Activated CD4-positive, CD25-positive, alpha-beta regulatory T cell treated with anti-CD3 and anti-CD28 coated beads, Interleukin-2, amount 50 U/mL, for 24 hours (primary cell): ENCODE measurements around the gene SAE1.
"Not testable (repeated sequence)": the region's sequence is repeated elsewhere in the genome, so short reads cannot be mapped to it uniquely, and the experiment has no call there.

ENCODE experiments used
- ATAC-seq, 2 donors: fragments of 150-1000 bp; cut with Tn5 transposase; one replicate each; pipeline ENCODE4 v1.10.0; 2021; ENCODE audit warnings: mild to moderate bottlenecking in 1 of 2, moderate library complexity in 1 of 2

The SAE1 gene

DNA sequence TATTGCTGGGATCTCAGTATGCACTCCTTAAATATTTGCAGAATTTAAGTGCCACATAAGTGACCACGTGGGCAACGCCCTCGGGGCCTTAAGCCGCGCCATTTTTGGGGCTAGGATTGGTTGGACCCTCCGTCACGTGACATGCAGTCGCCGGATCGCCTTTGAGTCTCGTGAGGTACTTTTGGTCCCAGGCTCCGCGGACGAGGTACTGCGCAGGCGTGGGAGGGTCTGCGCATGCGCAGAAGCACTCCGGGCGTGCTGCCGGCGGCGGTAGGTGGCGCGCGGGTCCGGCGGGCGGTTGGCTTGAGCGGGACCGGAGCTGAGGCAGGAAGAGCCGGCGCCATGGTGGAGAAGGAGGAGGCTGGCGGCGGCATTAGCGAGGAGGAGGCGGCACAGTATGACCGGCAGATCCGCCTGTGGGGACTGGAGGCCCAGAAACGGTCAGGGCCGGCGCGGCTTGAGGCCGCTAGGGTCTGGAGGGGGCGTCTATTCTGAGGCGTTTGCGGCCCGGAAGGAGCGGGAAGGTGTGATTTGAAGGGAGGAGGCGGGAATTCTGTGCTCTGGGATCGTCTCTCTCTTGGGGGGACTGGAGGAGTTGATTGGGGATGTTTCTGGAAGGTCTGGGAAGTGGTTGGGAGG, at the start of gene SAE1:
TSS of gene SAE1 (plus strand) at position 247 of the 639 bp plus-strand sequence. CDS start at position 343, 96 bp downstream.
- peak; percentile 88 for ATAC-seq

DNA sequence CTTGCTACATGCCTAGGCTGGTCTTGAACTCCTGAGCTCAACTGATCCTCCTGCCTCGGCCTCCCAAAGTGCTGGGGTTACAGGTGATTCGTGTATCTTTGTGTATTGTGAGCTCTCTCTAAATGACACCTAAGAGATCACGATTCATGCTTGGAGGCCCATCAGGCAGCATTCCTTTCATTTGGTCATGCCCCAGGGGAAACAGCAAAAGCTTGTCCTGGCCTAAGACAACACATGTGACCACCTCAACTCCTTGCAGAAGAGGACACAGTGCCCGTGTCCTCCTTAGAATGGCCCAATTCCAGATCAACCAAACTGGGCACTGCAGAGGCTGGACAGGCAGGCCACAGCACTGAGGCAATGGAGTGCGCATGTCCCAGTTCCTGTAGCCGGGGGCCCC, 49.5 kb upstream of the SAE1 start:
- ATAC-seq, result no peak

DNA sequence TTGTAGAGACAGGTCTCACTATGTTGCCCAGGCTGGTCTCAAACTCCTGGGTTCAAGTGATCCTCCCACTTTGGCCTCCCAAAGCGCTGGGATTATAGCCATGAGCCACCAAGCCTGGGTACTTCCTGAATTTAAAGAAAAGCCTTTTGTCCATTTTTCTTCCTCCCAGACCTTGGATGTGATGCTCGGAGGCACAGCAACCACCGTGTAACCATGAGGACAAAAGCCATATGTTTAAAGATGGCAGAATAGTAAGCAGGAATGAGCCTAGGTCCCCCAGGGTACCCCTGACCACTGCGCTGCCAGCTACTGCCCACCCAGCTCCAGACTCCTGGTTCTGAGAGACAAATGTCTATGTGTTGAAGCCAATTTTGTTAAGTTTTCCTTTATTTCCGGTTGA, 48.1 kb upstream of the SAE1 start:
- ATAC-seq, result no peak

DNA sequence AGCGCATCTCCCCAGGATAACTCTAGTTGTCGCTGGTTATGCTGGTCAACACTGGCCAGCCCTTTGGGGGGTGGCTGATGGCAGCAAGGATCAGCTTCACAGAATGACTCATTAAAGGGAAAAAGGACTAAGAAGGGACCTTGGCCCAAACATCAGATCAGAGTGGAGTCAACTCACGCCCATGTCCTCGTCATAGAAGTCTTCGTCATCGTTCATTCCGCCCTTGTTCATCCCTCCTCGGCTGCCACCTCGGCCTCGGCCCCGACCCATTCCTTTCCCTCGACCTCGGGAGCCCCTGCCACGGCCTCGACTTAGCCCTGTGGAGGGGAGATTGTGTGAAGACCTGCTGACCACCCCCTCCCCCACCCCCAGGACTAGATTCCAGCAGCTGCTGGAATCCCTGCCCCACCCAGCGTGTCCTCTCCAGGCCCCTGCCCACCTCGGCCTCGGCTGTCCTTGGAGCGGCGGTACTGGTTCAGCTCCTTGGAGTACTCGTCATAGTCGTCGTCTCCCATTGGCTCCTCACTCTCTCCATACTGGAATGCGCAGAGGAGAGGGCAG, 45.7 kb upstream of the SAE1 start:
- no peak for ATAC-seq

DNA sequence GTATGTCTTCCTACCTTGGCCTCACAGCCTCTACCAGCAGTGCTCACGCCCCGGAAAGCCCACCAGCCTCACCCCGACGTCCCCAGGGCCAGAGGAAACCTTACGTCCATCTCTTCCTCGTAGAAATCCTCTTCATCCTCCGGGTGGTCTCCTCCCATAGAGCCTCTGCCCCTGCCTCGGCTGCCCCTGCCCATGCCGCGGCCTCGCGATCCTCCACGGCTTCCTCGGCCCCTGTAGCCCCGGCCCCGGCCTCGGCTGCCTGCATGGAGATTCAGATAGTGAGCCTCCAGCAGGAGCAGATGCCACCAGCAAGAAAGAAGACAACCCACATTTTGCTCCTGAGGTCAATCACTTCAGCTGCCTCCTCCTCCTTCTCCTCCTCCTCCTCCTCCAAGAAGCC, 44.4 kb upstream of the SAE1 start:
- ATAC-seq, result no peak

DNA sequence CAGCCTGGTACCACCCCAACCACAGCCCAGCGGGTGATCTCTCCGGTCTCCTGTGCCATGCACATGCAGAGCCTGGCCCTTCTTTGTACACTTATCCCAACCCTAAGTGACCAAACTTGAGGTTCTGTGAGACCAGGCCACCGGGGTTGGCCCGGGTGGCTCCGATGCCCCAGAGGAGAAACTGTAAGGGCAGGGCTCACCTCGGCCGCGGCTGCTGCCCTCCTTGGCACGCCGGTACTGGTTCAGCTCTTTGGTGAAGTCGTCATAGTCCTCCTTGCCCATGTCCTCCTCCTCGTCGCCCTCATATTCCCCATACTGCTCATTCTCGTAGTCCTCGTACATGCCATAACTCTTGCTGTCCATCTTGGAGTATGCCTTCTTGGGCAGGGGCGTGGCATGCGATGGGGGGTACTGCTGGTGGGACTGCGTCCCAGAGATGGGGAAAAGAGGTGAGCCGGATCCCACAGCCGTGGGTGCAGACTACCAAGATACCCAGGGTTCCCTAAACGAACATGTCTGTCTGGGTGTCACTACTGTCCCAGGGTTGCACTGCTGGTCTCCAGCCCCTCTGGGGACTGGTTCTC, 40.8 kb upstream of the SAE1 start:
- ATAC-seq, result no peak

DNA sequence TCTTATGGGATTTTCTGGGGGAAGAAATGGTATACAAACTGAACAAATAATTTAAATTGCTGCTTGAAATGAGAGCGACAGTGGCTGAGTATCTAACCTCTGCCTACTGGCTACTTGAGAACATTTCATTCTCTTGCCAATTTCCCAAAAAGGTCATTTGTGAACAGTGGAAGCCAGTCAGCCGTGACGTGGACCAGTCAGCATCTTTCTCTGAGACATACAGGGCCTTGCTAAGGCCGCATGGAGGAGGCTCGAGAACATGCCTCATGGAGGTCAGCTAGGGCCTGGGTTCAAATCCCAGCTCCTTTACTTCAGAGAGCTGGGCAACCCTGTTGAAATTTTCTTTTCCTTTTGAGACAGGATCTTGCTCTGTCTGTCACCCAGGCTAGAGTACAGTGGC, 37.4 kb upstream of the SAE1 start:
- ATAC-seq, result no peak

DNA sequence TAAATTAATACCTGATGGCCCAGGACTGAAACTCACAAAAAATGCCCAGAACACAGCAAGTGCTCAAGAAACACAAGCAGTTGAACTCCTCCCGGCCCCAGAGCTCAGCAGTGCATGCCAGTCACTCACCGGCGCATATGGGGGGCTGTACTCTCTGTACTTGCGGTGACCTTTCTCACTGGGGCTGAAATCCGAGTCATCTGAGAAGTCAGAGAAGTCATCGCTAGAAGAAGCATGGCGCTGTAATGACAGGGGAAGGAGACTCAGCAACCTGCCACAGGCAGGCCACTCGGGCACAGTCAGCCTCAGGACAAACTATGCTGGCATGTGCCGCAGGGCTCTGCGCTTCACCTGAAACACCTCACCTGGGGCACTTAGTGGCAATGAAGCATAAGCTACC, 36.8 kb upstream of the SAE1 start:
- peak; percentile 82 to 86 for ATAC-seq

DNA sequence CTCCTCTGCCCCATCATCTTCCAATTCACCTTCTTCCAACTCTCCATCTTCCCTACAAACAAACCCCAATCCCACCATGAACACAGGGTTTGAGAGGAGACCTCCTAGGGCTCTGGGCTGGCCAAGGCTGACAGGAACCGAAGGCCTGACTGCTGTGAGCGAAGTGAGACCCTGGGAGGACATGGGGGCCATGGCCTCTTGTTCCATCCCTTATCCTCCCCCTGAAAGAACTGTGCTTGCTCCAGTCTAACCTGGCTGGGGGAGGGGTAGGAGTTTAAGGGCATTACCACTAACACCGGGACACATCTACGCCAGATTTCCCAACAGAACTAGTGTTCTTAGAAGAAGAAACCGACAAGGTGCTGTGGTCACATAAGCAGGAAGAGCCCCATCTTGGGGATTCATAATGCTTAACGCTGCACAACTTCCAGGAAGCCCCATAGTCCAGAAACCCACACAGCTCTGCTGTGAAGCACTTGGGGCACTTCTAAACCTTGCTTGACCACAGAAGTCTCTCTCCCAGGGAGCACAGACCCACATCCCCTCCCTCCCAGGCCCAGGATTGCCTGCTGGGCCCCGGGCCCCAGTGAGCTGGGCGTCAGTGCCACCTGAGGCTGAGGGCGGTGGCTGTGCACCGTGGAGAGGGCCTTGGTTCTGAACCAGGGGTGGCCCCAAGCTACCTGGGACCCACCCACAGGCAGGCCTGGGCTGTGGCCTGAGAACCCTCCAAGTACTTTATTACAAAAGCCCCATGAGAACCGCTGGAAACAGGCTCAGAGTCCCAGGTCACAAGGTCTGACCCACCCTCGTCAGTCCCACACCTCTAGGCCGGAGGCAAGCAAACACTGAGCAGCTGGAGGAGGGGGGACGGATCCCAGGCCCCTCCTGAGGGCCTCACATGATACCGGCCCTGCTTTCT, 35.8 kb upstream of the SAE1 start:
- ATAC-seq, result peak; percentile 61 to 62

DNA sequence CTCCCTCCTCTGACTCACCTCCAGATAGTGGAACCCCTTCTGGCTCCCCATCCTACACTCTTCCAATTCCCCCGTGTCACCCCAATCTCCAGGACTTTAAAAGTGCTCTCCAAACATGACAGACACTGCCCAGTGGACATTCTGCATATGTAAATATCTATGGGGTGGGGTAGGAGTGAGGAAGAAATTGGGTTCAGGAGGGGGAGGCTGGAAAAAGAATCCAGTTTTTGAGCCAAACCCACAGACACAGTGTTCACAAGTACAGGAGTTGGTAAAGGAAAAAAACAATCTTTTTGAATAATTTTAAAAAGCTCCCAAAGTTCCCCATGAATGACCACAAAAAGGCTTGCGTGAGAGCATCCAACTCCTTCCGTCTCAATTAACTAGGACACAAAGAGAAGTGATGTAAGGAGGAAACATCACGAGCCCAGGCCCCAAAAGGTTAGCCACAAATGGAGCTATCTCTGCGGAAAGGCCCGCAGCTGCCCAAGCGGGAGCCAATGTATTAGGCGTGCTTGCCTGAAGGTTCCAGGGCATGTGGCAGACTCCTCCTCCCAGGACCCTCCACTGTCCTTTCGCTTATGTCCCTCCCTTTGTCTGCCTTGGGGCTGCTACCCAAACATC, 35.0 kb upstream of the SAE1 start:
- ATAC-seq, result no peak

DNA sequence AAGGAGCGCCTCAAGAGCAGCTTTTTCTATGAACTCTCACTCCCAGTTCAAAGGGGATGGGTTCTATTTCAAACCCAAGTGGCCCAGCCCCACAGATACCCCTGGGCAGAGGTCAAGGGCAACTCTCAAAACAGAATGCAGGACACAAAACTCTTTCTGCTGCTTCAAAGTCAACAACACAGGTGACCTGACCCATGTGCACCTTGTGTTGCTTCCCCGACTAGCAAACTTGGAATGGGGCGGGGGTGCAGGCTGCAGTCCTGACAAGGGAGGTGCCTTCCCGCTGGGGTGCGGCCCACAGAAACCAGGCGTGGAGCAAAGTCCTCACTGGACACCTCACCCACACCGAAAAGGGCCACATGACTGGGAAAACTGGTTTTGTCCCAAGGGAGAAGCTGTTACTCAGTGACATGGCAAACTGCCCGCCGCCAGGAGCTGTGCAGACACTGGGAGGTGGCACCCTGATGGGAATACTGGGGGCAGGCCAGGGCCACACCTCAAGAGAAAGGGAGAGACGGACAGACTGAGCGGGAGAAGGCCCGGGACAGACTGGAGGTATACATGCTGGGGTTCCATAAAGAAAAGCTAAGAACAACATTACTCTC, 34.4 kb upstream of the SAE1 start:
- no peak for ATAC-seq

DNA sequence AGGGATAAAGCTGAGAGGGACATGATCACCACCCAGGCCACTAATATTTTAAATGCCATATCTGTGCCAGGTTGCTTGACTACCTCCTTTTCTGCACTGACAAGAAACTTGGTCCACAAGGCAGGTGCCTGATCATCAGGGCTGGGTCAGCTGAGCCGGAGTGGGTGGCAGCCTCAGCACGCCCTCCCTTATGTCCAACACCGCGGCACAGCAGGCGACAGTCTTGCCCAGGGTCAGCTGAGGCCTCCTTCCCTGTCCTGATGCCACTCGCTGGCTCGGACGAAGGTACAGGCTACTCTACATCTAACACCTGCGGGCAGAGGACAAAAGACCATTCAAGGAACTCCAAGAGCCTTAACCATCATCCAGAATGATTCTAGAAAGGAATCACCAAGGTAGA, 33.9 kb upstream of the SAE1 start:
- ATAC-seq, result no peak

DNA sequence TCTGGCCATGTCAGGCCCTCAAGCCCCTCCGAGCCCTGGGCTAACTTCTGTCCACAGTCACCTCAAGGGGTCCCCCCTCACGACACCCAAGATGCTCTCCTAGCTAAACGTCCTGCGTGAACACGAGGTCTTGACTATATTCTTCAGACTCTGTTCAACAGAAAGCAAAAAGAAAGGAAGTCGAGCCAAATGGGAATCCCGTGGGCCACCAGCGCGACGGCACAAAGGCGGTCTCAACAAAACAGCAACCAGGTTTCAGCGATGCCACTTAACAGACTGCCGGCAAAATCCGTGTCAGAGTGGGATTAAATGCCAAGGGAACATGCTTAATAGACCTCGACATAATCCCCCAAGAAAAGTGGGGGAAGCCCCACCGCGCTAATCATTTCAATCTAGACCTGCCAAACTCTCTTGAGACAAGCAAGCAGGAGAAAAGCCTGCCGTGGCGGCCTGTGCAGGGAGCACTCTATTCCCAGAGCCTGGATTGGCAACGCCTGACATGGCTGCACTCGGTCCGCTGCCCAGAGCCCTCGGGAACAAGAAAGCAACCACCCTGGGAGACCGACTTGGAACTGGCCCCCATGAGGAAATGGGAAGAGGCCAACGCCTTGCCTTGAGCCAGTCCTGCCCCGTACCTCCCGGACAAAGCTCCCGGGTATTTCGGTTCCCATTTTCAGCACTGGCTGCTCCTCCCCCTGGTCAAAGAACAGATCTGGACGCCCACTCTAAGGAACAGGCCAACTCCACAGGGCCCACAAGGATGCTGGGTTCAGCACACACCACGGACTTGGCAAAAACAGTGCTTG, 33.0 kb upstream of the SAE1 start:
- ATAC-seq, result no peak

DNA sequence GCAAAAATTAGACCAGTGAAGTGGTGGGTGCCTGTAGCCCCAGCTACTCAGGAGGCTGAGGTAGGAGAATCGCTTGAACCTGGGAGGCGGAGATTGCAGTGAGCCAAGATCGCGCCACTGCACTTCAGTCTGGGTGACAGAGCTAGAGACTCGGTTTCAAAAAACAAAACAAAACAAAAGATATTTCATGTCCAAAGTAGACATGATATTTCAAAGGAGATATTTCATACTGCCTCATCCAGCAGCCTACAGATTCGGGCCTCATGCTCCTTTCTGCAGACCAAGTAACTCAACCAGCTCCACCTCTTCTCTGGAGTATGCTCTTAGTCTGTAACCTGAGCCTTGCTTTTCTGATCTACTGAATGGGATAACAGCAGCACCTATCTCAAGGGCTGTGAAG, 32.0 kb upstream of the SAE1 start:
- no peak for ATAC-seq

DNA sequence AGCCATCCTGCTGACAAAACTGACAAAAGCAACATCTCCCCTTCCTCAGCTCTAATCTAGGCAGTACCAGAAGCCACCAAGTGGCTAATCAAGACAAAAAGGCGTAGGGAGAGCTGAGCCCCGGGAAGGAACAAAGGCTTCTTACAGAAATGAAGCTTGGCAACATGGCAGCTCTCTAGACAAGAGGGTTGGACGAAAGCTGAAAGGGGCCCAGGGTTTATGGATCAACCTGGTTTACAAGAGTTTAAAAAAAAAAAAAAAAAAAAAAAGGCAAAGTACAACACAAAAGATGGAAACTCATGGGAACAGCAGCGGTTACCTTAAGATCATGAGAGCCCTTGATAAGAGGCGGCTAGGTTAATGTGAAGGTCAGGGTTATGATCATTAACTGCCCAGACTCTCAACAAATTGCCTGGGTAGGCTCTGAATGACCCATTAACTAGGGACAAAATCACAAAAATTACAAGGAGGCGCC, 31.0 kb upstream of the SAE1 start:
- ATAC-seq, result no peak

DNA sequence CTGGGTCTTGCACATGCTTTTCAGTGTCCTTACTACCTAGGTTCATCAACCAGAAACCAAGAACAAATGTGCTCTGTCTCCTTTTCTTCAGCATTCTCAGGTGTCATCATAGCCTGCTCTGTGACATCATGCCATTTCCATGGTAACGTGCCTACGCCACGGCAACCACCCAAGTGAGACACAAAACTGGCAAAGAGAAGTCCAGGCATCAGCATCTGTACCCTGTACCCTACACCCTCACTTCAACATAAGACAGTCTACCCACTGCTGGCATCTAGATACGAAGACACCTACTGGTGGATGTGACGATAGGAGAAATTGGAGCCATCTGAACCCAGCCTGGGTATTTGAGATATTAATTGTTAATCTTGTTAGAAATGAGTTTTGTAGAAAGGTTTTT, 30.3 kb upstream of the SAE1 start:
- ATAC-seq, result peak in 1 of 2 donors; percentile 56

DNA sequence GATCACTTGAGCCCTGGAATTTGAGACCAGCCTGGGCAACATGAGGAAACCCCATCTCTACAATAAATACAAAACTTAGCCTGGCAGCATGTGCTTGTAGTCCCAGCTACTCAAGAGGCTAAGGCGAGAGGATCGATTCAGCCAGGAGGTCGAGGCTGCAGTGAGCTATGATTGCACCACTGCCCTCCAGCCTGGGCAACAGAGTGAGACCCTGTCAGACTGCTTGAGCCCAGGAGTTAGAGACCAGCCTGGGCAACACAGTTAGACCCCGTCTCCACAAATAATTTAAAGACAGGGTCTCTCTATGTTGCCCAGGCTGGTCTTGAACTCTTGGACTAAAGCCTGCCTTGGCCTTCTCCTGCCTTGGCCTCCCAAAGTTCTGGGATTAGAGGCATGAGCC, 29.5 kb upstream of the SAE1 start:
- ATAC-seq, result not testable (repeated sequence)

DNA sequence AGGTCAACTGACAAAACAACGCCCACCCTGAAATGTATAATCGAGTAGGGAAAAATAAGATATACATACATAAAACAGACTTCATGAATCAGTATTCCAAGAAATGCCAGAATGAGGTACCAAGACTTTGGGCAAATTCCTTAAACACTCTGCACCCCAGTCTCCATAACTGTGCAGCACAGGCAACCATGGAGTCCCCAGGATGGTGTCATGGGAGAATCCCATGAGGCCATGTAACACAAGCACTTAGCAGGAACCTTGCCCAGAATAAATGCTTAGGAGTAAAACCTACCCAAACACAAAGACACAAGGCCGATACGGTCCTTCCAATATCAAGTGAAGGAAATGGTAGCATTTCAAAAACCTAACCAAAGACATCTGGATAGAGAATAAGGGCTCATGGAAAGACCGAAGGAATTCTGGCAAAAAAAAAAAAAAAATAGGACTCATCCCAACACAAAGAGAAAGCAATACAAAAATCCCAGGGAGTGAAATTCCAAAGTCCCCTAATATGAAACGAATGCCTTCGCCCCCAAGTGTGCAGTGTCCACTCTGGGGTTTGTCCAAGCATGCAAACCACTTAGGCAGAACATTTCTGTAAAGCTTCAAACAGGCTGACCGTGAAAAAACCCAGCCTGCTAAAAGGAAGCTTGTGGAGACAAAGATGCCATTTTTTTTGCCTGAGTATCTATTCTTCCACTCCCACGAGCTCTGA, 28.1 kb upstream of the SAE1 start:
- ATAC-seq, result no peak

DNA sequence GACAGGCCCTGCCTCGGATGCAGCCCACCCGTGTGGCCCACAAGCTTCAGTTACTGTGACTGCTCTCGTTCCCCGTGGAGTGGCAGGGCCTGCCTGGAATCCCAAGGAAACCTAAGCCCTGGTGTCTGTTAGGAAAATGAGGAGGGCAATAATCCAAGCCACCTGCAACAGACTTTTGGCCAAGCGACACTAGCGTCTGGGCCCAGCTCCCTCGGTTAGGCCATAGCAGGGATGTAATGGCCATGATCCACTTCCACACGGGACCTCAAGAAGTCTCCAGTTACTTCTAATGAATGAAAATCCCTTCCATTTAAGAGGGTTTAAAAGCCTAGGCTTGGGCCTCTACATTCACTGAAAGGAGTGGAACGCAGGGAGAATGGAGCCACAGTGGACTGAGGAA, 26.0 kb upstream of the SAE1 start:
- ATAC-seq, result no peak

DNA sequence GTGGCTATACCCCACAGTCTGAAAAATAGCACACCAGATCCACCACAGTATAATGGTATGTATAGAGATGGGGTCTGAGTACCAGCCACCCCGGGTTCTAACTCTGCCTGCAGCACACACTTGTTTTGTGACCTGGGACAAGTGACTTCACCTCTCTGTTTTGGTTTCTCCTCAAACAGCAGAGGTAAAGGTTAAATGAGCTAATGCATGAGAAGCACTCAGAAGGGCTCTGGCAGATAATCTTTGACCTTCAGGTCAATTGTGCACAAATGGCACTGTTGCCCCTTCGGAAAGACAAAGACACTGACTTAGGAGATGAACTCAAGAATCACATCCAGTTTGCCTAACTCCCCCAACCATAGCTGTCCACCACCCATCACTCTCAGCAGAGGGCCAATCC, 24.8 kb upstream of the SAE1 start:
- ATAC-seq, result no peak

DNA sequence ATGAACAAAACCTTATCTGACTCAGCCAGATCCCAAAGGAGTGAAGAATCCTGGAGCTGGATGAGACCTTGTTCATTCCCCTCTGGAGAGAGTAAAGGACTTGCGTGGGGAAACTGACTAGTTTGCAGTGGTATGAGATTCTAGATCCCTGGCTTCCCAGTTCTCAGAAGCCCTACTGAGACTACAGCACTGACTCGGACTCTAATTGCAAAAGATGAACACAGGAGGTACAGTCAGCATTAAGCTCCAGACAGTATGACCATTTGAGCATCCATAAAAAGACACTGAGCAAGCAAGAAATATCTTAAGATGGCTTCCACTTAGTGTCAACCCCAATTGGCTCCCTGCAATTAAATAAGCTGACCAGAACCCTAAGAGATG, 23.8 kb upstream of the SAE1 start:
- no peak for ATAC-seq
